SK-N-SH (cell line): ENCODE data around the gene CRLF1. TPM values are rescaled to one million over a fixed set of nuclear protein-coding genes. Genes with fewer than 3 reads are reported as not detected.

ENCODE experiments used
- CTCF ChIA-PET: fragments of 300-600, 350-600 bp; formaldehyde crosslinking; extraction: SDS; loops from one replicate; lab custom pipeline; 2021; lab: Yijun Ruan, JAX
- POLR2A ChIA-PET: fragments of 350-600 bp; sonication (Branson Sonifier 250); formaldehyde crosslinking; extraction: SDS; loops from one replicate; lab custom pipeline; 2020; ENCODE audit warnings: antibody characterized with exemption, inconsistent platforms; lab: Yijun Ruan, JAX
- DNase-seq: peaks from one replicate; pipeline ENCODE4 v3.0.0; 2012
- H2AFZ ChIP-seq: fragments of 200-600 bp; sonication (generic); 2 replicates; pipeline ENCODE4 v1.8.1; 2016; ENCODE audit warnings: antibody characterized with exemption, mild to moderate bottlenecking, low read depth
- H3F3A ChIP-seq: fragments of 200-600 bp; sonication (generic); replicated peaks from 2 replicates; pipeline ENCODE3; 2016; ENCODE audit warnings: antibody characterized with exemption, mild to moderate bottlenecking; ENCODE audit not compliant: insufficient read depth
- H3K27ac ChIP-seq, 2 experiments: fragments of 200-500 bp in 1 of 2; fragments of 200-600 bp in 1 of 2; sonication (Bioruptor generic) in 1 of 2; sonication (generic), shearing (Covaris generic) in 1 of 2; 2 replicates each; pipeline versions ENCODE4 v1.5.1 to v1.6.1; 2014 to 2016; ENCODE audit warnings: low read depth in 2 of 2, inconsistent platforms in 1 of 2, low read length in 1 of 2, mild to moderate bottlenecking in 1 of 2, mixed read lengths in 1 of 2
- H3K27me3 ChIP-seq: fragments of 200-600 bp; sonication (generic), shearing (Covaris generic); 2 replicates; pipeline ENCODE4 v1.6.1; 2016; ENCODE audit warnings: mixed run types; ENCODE audit not compliant: insufficient read depth
- H3K36me3 ChIP-seq, 2 experiments: fragments of 200-500 bp in 1 of 2; fragments of 200-600 bp in 1 of 2; sonication (Bioruptor generic) in 1 of 2; sonication (generic) in 1 of 2; replicated peaks in 1 of 2; 2 replicates each; pipeline versions ENCODE3 to v1.5.1; 2014 to 2016; ENCODE audit warnings: low read length in 1 of 2, mild to moderate bottlenecking in 1 of 2; ENCODE audit not compliant: insufficient read depth in 2 of 2, control insufficient read depth in 1 of 2
- H3K4me1 ChIP-seq, 2 experiments: fragments of 200-500 bp in 1 of 2; fragments of 200-600 bp in 1 of 2; sonication (Bioruptor generic) in 1 of 2; sonication (generic), shearing (Covaris generic) in 1 of 2; 2 replicates each; pipeline versions ENCODE4 v1.5.1 to v1.6.1; 2014 to 2016; ENCODE audit warnings: low read depth in 1 of 2, low read length in 1 of 2, mixed run types in 1 of 2; ENCODE audit not compliant: insufficient read depth in 2 of 2, control insufficient read depth in 1 of 2
- H3K4me2 ChIP-seq: fragments of 200-600 bp; sonication (generic), shearing (Covaris generic); 2 replicates; pipeline ENCODE4 v1.6.1; 2017; ENCODE audit warnings: mixed run types
- H3K4me3 ChIP-seq, 2 experiments: fragments of 200-500 bp in 1 of 2; fragments of 200-600 bp in 1 of 2; sonication (Bioruptor generic) in 1 of 2; sonication (generic), shearing (Covaris generic) in 1 of 2; 2 replicates each; pipeline versions ENCODE4 v1.5.1 to v1.8.1; 2014 to 2016; ENCODE audit warnings: low read depth in 2 of 2, inconsistent platforms in 1 of 2, low read length in 1 of 2, mild to moderate bottlenecking in 1 of 2, mixed read lengths in 1 of 2, moderate library complexity in 1 of 2
- H3K79me2 ChIP-seq: fragments of 200-600 bp; sonication (generic); 2 replicates; pipeline ENCODE4 v1.8.1; 2017; ENCODE audit warnings: mild to moderate bottlenecking; ENCODE audit not compliant: insufficient read depth
- H3K9ac ChIP-seq: fragments of 200-600 bp; sonication (generic); 2 replicates; pipeline ENCODE4 v1.6.1; 2017; ENCODE audit warnings: mixed run types
- H3K9me2 ChIP-seq: fragments of 200-600 bp; sonication (generic); 2 replicates; pipeline ENCODE4 v1.6.1; 2017; ENCODE audit warnings: mixed run types
- H3K9me3 ChIP-seq: fragments of 200-600 bp; sonication (generic); 2 replicates; pipeline ENCODE4 v1.6.1; 2017; ENCODE audit warnings: mixed run types, mild to moderate bottlenecking, moderate library complexity
- H4K20me1 ChIP-seq: fragments of 200-600 bp; sonication (generic); 2 replicates; pipeline ENCODE4 v1.6.1; 2017; ENCODE audit warnings: mild to moderate bottlenecking, mixed run types; ENCODE audit not compliant: insufficient read depth
- ELF1 ChIP-seq: IDR thresholded peaks from 2 replicates; pipeline ENCODE4 v1.4.0; 2012
- EP300 ChIP-seq, 2 experiments: IDR thresholded peaks; 2 replicates each; pipeline versions ENCODE4 v1.4.0 to v1.6.1; 2012; ENCODE audit warnings: borderline replicate concordance in 1 of 2, low read depth in 1 of 2, low read length in 1 of 2
- FOXJ3 ChIP-seq: sonication (generic); formaldehyde crosslinking; IDR thresholded peaks from 2 replicates; pipeline ENCODE4 v1.5.1; 2020; ENCODE audit warnings: mild to moderate bottlenecking, missing genetic modification reagents
- FOXM1 ChIP-seq: IDR thresholded peaks from 2 replicates; pipeline ENCODE4 v1.4.0; 2012; ENCODE audit warnings: low read depth, mild to moderate bottlenecking
- GABPA ChIP-seq: IDR thresholded peaks from 2 replicates; pipeline ENCODE4 v1.4.0; 2012; ENCODE audit warnings: low read depth, mild to moderate bottlenecking
- IRF3 ChIP-seq: fragments of 150-350 bp; IDR thresholded peaks from 2 replicates; pipeline ENCODE4 v1.6.1; 2016; ENCODE audit warnings: mild to moderate bottlenecking, low read depth, low read length
- MAX ChIP-seq: IDR thresholded peaks from 2 replicates; pipeline ENCODE4 v1.4.0; 2012; ENCODE audit warnings: low read depth
- NFIC ChIP-seq: IDR thresholded peaks from 2 replicates; pipeline ENCODE4 v1.4.0; 2012; ENCODE audit warnings: borderline replicate concordance
- RAD21 ChIP-seq: IDR thresholded peaks from 2 replicates; pipeline ENCODE4 v1.6.1; 2012; ENCODE audit warnings: mild to moderate bottlenecking, low read length
- REST ChIP-seq: IDR thresholded peaks from 2 replicates; pipeline ENCODE4 v1.6.1; 2012; ENCODE audit warnings: mild to moderate bottlenecking, low read depth, low read length, moderate library complexity
- RFX5 ChIP-seq: IDR thresholded peaks from 2 replicates; pipeline ENCODE4 v1.6.1; 2012; ENCODE audit warnings: mild to moderate bottlenecking, improper control_type of control experiment, low read length
- TCF12 ChIP-seq: IDR thresholded peaks from 2 replicates; pipeline ENCODE4 v1.4.0; 2012
- TEAD4 ChIP-seq: IDR thresholded peaks from 2 replicates; pipeline ENCODE4 v1.4.0; 2012; ENCODE audit warnings: mild to moderate bottlenecking, borderline replicate concordance; ENCODE audit not compliant: insufficient read depth
- ZBTB33 ChIP-seq: IDR thresholded peaks from 2 replicates; pipeline ENCODE4 v1.4.0; 2012; ENCODE audit warnings: low read depth, borderline replicate concordance
- WGBS: methylation state at CpG from one replicate; pipeline ENCODE4 v1.1.6; 2017; ENCODE audit warnings: low lambda C conversion rate; 5-methylcytosine and 5-hydroxymethylcytosine counted together
- polyA plus RNA-seq, 3 experiments: library from polyadenylated mRNA; depleted of rRNA; stranded (reverse); fragments of >200 nt; gene quantifications; 2 replicates each; pipeline ENCODE4 v1.2.3, GENCODE V29; 2012

Gene CRLF1
- polyA plus RNA-seq, 1 of the 3 experiments (the other 2 are of a cell fraction), result 0.71 TPM

- Histone ChIP-seq H3K4me1 (peaks cover 6 to 13% of the 10 kb centered on the region in 2 experiments; a peak in 1 of 4 replicates), H3F3A (peaks cover 15% of the 10 kb centered on the region), H2AFZ (no peak overlapping the region), H3K9me2 (no peaks in the 10 kb centered on the region), H3K36me3 (no peaks in the 10 kb centered on the region), H3K79me2 (peaks cover 10% of the 10 kb centered on the region; the same call in 1 of the 2 replicates), H3K9ac (no peak overlapping the region), H3K27me3 (no peaks in the 10 kb centered on the region), H3K4me2 (no peak overlapping the region), H3K27ac (no peak overlapping the region), H3K4me3 (no peak overlapping the region), H4K20me1 (no peaks in the 10 kb centered on the region), H3K9me3 (no peaks in the 10 kb centered on the region)
- CTCF ChIA-PET, result interaction anchor here (1.6 kb wide), 1 partner anchor 280 kb away, joined by 4 read pairs; no protein-coding TSS in a partner anchor
- TF ChIP-seq REST (no peak), FOXJ3 (CRISPR knock-in tag) (no peak), RFX5 (no peak), RAD21 (no peak), ZBTB33 (no peak), TEAD4 (no peak), MAX (no peak), NFIC (no peak), TCF12 (no peak), EP300 (IDR thresholded peaks at IDR 0.05; ENCODE audit: borderline replicate concordance in 1 of 2, low read depth in 1 of 2, low read length in 1 of 2) (no peak)
- WGBS, result 86% methylated on average over 2 of the region's 2 CpGs
- DNase-seq, result no peak
- POLR2A ChIA-PET, result no interaction called here
Measured at GRCh38 chr19:18586306-18586705, 20.3 kb downstream of the CRLF1 start.

- CTCF ChIA-PET, result interaction anchor here (1.5 to 2.4 kb wide), 3 partner anchors 9 to 118 kb away, joined by 4 to 8 read pairs (median 6); partner anchors contain the start of gene REX1BD
- POLR2A ChIA-PET, result no interaction called here
- Histone ChIP-seq H3K27me3 (no peaks in the 10 kb centered on the region), H3F3A (peaks cover 26% of the 10 kb centered on the region), H3K27ac (no peak overlapping the region), H3K4me3 (no peak overlapping the region), H2AFZ (no peak overlapping the region), H3K9me3 (no peaks in the 10 kb centered on the region), H3K4me1 (no peaks in the 10 kb centered on the region), H3K4me2 (no peak overlapping the region), H4K20me1 (peaks cover 4% of the 10 kb centered on the region; the same call in 1 of the 2 replicates), H3K9me2 (no peaks in the 10 kb centered on the region), H3K79me2 (no peaks in the 10 kb centered on the region), H3K9ac (no peak overlapping the region), H3K36me3 (peaks cover 15 to 17% of the 10 kb centered on the region in 2 experiments)
- no peak for DNase-seq
- 63% methylated on average over 3 of the region's 7 CpGs for WGBS
- TF ChIP-seq FOXM1 (no peak), ELF1 (no peak), NFIC (no peak), MAX (no peak), ZBTB33 (no peak), IRF3 (no peak), TCF12 (no peak), GABPA (no peak), FOXJ3 (CRISPR knock-in tag) (no peak)
Measured at GRCh38 chr19:18580311-18580710, 26.3 kb downstream of the CRLF1 start.
